NCI-H82 treated with DMSO at 0.1 percent for 48 hours (cell line): Measurements from ENCODE around the gene MCTP1.

ENCODE experiments used
- DNase-seq: peaks from one replicate; lab custom pipeline; 2025; ENCODE audit not compliant: unreplicated experiment; lab: John Stamatoyannopoulos, UW

MCTP1 gene

DNA sequence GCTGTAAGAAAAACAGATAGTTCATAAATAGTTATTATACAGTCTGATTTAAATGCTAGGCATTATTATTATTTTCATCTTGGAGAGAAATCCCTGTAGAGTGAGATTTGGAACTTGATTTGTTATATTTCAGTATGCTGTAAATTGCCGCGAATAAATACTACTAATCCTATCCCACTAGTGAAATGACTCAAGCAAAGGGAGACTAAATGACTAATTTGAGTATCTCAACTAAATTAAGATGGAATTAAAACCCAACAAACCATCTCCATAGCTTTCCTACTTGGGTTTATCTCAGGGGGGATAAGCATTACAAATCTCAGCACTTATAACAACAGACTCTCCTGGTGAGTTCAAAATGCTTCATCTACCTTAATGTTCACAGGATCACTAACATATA lies 206.0 kb downstream of the MCTP1 start:
- no peak for DNase-seq

DNA sequence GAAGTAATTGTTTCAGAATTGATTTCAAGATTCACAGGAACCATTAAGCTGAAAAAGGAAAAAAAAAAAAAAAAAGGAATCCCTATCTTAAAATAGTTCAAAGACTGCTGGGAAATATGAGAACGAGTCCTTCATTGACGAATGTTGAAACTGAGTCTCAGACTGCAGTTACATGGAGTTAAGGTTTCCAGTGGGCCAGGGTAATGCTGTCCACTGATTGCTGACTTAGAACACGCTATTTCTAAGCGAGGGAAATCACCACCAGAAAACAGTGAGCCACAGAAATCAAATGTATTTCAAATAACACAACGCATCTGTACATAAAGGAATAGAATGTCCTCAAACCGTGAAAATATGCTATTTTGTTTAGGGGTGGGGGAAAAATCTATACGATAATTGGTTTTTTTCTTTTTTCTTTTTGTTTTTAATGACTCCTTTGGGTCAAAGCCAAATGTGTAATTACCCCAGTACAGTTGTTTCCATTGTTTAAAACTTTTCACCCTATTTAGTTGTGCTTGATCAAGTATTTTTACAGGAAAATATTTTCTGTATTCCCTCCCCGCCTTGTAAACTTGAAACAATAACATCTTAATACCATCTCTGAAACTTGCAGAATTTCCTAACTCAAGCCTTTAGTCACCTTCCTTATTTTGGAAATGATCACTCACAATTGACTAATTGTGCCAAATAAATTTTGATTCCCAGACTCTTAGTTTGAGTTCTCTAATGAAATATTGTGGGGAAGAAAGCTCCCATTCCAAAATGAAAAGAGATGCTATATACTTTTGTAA lies 208.3 kb downstream of the MCTP1 start:
- DNase-seq: no peak

DNA sequence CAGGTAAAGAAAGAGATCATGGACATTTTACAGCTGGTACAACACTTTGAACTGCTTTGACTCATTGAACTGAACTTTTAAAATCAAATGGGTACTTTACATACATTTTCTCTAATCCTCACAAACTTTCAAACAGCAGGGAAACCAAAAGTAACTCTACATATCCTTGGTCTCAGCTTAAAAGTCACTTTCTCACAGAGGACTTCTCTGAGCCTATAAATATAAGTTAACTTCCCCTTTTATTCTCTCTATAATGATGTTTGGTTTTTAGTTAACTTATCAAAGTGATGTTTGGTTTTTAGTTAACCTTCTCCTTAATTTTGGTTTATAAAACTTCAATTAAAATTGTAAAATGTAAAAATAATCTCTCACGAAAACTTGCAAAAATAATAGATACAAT lies 209.8 kb downstream of the MCTP1 start:
- no peak for DNase-seq

DNA sequence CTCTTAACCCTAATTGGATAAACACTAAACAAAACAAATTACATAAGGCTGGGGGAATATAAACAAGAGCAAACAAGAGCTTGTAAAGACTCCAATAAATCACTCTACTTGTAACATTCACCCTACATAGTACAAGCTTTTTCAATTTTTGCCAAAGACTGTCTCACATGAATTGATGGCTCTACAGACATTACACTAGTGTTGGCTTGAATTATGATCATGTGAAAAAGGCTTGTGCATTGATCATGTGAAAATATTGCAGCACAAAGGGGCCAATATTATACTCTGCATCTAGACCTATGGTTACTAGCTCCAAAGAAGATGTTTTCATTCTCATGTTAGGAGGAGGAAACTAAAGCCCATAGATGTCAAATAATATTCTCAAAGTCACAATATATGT lies 212.6 kb downstream of the MCTP1 start:
- no peak for DNase-seq

DNA sequence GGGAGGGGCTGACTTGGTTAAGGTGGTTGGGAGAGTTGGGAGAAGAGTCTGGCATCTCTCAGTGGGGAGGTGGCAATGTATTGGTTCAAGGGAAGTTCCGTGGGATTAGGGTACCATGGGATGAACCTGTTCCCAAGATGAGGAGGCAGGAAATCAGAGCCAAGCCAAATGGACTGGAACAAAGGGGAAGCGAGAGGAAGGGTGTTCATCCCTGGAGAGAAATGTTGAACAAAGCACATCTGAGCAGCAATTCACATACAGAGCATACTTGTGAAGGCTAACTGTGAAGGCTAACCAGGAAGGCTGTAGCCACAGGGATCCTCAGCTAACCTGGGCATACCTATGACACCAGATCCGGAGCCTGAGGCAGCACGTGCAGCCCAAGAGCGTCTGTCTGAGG lies 214.0 kb downstream of the MCTP1 start:
- no peak for DNase-seq

DNA sequence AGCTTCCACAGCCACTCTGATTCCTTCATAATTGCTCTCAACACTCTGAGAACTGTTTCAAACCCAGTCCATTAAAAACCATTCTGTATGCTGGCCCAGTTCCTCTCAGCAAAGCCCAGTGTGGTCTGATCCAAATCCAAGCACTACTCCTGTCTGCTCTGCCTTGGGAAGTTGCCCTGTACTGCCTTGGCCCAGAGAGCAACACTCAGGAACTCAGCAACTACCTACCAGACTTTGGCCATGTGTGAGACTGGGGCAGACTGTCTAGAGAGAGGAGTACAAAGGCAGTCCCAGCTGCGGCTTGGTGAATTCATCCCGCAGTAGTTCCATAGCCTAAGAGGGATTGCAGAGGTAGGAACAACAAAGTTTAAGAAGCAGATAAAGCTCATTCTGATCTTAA lies 214.4 kb downstream of the MCTP1 start:
- DNase-seq: no peak

DNA sequence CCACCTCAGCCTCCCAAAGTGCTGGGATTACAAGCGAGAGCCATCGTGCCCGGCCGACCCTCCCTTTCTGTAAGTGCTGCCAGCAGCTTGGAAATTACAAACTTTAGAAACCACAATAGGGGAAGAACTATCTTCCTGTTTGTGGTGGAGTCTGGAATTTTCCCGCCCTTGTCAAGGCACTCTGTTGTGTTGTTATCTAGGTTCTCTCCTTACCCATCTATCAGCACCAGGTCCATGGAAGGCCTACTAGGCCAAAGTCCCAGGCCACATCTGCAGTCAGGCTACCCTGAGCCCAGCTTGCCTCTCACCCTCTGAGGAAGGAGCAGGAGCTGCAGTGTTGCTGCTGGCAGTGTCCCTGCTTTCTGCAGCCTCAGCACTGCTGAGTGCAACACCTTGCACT lies 214.9 kb downstream of the MCTP1 start:
- no peak for DNase-seq

DNA sequence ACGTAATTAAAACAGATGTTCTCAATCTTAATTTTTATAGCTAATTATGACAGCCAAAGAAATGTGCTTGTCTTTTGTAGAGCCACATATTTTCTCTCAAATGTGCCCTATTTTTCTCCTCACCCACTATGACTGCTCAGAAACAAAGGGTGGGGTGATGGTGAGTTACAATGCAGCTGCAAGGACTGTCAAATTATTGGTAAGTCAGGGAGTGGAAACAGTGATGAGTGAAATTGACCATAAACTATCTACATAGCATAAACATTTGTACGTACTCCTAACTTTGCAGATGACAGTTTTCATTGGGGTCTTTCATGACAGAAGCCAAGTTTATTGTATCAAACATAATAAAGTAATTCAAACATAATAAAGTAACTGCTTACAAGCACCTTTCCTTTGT lies 215.9 kb downstream of the MCTP1 start:
- DNase-seq: no peak

DNA sequence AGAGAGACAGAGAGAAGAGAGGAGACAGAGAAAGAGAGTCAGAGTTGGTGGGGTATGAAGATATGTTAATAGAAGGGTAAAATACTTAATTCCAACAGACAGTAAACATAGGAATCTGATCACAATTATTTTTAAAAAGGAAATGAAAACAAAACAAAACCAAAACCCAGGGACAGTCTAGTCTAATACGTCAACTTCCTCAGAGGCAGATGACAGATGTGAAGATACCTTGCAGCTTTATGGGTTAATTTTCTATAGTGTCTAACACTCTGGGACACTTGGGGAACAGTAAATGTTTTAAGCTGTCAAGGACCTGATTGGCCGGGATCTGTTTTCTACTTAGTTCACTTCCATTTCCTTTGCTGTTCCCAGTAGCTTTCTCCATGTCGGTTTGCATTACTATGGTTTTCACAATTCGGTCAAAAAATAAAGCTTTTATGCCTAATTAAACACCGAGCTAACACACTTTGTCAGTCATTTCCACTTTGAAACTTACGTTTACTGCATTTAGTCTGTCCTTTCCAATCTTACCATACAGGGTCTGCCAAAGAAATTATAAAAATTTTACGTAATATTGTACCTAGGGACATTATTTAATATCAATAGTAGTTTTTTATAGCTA lies 216.5 kb downstream of the MCTP1 start:
- DNase-seq: no peak

DNA sequence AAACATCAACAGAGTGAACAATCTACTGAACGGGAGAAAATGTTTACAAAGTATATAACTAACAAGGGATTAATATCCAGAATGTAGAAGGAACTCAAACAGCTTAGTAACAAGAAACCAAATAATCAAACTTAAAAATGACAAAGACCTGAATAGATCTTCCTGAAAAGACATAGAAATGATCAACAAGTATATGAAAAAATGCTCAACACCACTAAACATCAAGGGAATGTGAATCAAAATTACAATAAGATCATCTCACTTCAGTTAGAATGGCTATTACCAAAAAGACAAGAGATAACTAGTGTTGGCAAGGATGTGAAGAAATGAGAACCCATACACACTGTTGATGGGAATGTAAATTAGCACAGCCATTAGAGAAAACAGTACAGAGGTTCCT lies 218.8 kb downstream of the MCTP1 start:
- DNase-seq: no peak

DNA sequence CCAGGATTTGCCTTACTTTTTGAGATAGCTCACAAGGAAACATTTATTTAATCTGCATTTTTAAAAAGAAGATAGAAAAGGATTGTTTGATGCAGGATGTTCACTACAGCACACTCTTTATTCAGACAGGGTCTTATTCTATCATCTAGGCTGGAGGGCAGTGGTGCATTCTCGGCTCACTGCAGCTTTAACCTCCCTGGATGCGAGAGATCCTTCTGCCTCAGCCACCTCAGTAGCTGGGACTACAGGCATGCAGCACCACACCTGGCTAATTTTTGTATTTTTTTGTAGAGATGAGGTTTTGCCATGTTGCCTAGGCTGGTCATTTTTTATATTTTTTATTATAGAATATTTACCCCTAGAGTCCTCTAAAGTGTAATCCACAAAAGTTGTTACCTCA lies 221.4 kb downstream of the MCTP1 start:
- DNase-seq: no peak

DNA sequence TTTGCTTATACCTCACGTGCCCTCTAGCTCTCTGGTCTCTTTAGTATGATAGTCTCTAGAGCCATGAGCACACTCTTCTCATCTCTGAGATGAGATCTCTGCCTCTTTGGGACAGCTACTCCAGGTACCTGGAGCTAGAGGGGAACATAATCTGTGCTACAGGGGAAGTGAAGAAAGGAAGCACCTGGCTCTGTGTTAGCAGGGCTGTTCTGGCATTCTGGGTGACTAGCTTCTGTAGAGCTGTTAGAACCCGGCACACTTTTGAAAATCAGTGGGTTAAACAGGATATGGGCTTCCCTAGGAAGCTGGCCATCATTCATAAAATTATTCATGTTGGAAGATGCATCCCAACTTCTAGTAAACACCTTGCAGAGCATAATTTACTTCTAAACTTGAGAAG lies 224.8 kb downstream of the MCTP1 start:
- no peak for DNase-seq

DNA sequence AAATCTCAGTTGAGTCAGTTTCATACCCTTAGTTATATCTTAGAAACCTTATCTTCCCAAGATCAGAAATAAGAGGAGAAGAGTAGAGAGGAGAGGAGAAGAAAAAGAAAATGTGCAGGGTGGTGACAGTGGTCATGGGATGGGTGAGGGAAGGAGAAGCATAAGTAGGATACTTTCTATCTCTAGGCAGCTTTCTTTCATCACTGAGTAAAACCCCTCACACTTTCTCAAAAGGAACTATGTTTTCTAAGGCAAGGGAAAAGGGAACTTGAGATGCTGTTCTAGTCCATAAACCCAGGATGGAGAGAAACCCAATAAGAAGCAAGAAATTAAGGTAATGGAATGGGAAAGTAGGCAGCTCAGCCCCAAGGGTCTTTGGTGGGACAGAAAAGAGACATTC lies 225.3 kb downstream of the MCTP1 start:
- no peak for DNase-seq

DNA sequence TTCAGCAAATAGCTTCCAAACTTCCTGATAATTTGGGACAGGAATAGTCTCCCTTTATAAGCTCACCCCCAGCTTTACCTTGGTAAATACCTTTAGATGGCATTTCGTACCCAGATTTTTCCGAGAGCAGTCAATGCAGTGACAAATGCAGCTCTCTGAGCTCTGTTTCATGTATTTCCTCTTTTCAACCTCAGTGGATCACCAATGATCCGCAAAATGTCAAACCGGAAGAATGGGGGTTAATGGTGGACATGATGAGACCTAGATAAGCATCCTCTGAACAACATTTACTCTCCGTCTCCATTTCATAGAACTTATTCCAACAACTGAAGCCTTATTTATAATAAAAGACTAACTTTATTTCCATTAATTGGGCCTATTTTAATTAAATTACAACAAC lies 227.3 kb downstream of the MCTP1 start:
- no peak for DNase-seq

DNA sequence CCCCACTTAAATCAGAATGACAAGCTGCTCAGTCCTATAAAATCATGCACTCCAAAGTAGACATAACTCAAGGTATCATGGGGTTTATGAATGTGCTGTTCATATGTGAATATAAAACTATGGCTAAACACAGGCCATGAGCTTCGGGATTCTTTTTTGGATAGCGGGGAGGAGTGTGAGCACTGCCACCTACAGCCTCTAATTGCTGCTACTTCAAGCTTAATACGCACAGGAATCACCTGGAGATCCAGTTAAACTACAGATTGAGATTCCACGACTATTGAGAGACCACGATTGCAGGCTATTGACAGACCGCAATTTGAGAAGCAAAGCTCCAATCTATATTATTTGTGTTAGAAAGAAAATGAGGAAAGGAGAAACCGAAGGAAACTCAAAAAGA lies 231.6 kb downstream of the MCTP1 start:
- DNase-seq: no peak

DNA sequence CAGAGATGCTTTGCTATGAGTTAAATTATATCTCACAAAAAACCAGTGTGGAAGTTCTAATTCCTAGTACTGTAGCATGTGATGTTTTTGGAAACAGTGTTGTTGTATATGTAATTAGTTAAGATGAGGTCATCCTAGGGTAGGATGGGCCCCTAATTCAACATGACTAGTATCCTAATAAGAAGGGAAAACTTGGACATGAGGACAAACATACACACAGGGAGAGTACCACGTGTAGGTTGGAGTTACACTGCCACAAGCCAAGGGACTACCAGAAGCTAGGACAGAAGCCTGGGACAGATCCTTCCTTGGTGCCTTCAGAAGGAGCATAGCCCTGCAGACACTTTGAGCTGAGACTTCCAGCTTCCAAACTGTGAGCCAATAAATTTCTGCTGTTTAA lies 234.2 kb downstream of the MCTP1 start:
- DNase-seq: no peak

DNA sequence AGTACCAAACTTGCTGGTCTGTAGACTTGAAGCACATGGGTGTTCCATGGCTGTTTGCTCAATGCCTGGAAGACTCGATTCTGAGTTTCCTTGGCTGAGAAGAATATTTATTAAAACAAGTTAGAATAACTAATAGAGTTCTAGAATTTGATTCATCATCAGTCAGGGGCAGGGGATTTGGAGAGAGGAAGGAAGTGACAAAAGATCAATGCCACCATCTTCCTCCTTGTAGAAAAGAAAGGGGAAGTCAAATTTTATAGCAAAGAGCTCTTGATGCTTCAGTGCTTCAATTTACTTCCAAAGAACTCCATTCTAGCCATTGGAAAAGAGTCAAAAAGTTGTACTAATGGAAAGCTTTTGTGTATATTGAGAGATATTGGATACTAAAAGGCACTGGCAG lies 236.3 kb downstream of the MCTP1 start:
- no peak for DNase-seq

DNA sequence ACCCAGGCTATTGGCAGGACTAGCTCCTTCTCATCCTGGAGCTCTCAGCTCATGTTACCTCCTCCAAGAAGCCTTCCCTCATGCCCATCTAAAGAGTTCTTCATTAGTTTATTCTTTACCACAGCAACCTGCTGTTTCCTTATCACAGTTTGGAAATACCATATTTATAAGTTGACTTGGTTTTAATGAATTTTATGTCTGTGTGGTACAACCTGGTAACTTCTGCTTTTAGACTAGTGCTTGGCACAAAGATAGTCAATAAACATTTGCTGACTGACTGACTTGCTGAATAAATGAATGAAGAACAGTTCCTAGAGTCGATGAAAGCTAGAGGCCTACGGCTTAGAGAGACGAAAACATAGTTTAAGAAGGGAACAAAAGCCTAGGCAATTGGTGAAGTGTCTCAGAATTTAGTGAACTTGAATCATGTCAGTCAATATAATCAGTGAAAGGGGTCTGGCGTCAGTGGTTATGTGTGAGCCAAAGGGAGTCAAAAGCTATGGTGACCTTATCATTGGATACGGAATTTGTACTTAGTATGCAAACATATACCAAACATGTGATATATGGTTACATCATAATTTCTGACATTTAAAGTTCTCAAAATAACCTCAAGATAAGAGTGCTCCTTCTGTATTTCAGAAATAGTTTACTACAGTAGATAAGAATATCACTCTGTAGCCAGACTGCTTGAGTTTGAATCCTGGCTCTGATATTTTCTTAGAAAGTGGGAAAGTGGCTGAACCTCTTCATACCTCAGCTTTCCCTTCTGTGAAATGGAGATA lies 239.5 kb downstream of the MCTP1 start:
- DNase-seq: no peak

DNA sequence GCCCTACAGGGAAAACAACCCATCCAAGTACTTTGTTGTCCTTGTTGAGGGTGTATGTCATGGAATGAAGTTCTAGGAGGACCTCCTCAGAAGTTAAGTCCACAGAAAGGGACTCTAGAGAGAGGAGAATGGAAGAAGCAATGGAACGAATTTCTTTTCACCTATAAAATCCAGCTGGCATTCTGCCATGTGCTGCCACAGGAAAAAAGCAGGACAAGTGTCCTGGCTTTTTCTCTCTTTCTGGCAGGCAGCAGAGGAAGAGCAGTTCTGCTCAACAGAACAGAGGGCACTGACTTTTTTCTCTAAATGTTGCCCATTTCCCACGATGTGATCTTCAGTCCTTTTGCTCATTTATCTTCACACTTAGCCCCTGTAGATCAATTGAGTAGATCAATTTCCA lies 240.8 kb downstream of the MCTP1 start:
- DNase-seq: no peak

DNA sequence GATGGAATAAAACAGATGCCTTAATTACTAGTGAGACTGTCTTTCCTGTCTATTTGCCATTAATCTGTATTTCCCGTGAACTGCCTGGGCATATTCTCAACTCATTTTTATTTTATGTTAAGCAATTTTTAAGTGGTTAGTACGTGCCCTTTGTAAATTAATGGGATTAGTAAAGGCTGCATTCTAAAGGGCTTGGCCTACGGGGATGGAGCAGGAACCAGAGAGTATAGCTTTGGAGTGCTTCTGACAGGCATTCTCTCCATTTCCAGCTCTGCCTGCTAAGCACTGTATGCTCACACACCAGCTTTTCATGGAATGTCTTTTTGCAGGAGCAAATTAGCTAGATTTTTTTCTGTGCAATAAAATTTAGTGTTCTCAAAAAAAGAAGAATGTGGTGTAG lies 241.2 kb downstream of the MCTP1 start:
- DNase-seq: no peak

DNA sequence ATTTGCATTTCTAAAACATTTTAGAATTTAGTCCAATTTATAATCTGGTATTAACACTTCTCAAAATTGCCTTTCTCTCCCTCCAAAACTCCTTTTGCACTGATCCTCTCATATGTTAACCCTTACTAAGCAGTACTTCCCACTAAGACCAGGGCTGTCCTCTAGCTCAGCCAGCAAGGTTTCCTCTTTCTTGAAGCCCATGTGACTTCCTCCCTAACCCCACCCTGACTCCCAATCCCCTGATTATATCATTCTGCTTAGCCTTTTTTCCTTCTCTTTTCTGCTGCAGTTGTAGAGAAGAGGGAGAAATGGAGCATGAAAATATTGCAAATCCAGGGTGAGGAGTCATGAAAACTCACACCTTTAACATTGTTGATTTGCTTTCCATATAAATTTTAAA lies 241.7 kb downstream of the MCTP1 start:
- no peak for DNase-seq

DNA sequence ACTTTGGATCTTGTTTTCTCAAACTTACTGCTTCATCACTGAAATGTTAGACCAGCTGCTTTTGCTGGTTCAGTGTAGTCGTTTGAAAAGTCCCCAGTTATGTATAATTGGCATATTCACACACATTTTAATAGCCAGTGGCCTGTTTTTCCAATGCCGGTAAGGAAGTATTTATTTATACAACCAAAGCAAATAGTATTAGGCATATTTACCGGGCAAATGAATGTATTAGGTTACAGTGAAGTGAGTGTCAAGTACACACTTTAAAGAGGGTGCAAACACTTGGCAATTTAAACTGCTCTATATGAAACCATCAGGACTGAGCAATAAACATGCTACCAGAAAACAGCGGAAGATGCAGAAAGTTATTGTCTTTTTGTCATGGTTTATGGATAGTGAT lies 242.9 kb downstream of the MCTP1 start:
- no peak for DNase-seq
